Measurements from ENCODE around the gene LAG3. TPM values are rescaled to one million over a fixed set of nuclear protein-coding genes. Genes with fewer than 3 reads are reported as not detected.

Gene LAG3
- total RNA-seq, 4 donors from 2014 or later = 0.68 to 1.4 TPM; not detected in 2

DNA sequence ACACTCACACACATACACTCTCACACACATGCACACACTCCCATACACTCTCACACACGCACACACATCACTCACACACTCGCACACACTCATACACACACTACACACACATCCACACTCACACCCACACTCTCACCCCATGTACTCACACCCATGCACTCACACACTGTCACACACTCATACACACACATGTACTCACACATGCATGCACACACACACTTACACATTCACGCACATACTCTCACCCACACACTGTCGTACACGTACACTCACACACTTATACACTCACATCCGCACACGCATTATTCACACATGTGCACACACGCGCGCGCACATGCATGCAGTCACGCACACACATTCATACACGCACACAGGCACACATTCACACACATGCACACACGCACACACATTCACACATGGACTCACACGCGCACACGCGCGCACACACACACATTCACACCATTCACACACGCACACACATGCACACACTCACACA, 45.4 kb downstream of the LAG3 start:
- Histone ChIP-seq H3K4me1 (peaks cover 5 to 15% (median 11%) of the 10 kb centered on the region in 4 donors), H3K9me3 (no peaks in the 10 kb centered on the region), H3K27me3 (peaks cover 11% of the 10 kb centered on the region), H3K4me3 (no peak overlapping the region), H3K27ac (no peak overlapping the region), H3K36me3 (no peaks in the 10 kb centered on the region)
- 88% methylated on average over 18 to 20 of the region's 20 CpGs for WGBS, 2 donors (ENCODE audit: low coverage in 1 of 2)
- TF ChIP-seq EP300 (IDR thresholded peaks at IDR 0.05; ENCODE audit: low read depth) = no peak
- TF ChIP-seq POLR2AphosphoS5 (IDR thresholded peaks at IDR 0.05) = no peak
- TF ChIP-seq POLR2A (IDR thresholded peaks at IDR 0.05) = no peak
- TF ChIP-seq, protein P1, sequence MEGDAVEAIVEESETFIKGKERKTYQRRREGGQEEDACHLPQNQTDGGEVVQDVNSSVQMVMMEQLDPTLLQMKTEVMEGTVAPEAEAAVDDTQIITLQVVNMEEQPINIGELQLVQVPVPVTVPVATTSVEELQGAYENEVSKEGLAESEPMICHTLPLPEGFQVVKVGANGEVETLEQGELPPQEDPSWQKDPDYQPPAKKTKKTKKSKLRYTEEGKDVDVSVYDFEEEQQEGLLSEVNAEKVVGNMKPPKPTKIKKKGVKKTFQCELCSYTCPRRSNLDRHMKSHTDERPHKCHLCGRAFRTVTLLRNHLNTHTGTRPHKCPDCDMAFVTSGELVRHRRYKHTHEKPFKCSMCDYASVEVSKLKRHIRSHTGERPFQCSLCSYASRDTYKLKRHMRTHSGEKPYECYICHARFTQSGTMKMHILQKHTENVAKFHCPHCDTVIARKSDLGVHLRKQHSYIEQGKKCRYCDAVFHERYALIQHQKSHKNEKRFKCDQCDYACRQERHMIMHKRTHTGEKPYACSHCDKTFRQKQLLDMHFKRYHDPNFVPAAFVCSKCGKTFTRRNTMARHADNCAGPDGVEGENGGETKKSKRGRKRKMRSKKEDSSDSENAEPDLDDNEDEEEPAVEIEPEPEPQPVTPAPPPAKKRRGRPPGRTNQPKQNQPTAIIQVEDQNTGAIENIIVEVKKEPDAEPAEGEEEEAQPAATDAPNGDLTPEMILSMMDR (IDR thresholded peaks at IDR 0.05) = no peak
- DNase-seq = no peak
- in situ Hi-C loops (cut with MboI; ENCODE audit: low pct_ligation_motif_present in 1 of 4, low pct_unique_long_range_greater_than_20kb in 1 of 4, low sequenced_read_pairs in 3 of 4) = no loop called here
- intact Hi-C loops (cut with DNase I; ENCODE audit: low total_unique reads) = no loop called here

DNA sequence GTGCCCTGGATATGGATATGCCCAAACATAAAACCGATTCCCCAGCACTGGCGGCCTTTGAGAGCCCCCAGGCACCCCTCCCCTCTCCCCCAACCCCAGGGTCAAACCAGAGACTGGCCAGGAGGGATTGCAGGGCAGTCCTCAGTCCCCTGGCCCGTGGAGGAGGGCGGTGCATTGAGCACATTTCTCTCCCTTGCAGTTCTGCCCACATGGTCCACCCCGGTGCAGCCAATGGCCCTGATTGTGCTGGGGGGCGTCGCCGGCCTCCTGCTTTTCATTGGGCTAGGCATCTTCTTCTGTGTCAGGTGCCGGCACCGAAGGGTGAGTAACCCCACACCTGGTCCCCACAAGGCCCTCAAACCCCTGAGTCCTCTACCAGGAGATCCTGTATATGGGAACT, 45.9 kb downstream of the LAG3 start:
- H3K27me3 ChIP-seq = peaks cover 13% of the 10 kb centered on the region
- 79 to 82% methylated on average over 4 to 10 of the region's 10 CpGs for WGBS, 2 donors (ENCODE audit: low coverage in 1 of 2)
- in situ Hi-C loops (cut with MboI; ENCODE audit: low pct_ligation_motif_present in 1 of 4, low pct_unique_long_range_greater_than_20kb in 1 of 4, low sequenced_read_pairs in 3 of 4) (no loop called here), intact Hi-C loops (cut with DNase I; ENCODE audit: low total_unique reads) (no loop called here)
- H3K4me3 ChIP-seq = no peak overlapping the region
- peaks cover 5 to 15% (median 11%) of the 10 kb centered on the region in 4 donors for H3K4me1 ChIP-seq
- H3K36me3 ChIP-seq = no peaks in the 10 kb centered on the region
- DNase-seq = no peak
- TF ChIP-seq POLR2AphosphoS5 (IDR thresholded peaks at IDR 0.05) (no peak), EP300 (IDR thresholded peaks at IDR 0.05; ENCODE audit: low read depth) (no peak), POLR2A (IDR thresholded peaks at IDR 0.05) (no peak)
- TF ChIP-seq, protein P1 (IDR thresholded peaks at IDR 0.05) = no peak
- no peak overlapping the region for H3K27ac ChIP-seq
- no peaks in the 10 kb centered on the region for H3K9me3 ChIP-seq

DNA sequence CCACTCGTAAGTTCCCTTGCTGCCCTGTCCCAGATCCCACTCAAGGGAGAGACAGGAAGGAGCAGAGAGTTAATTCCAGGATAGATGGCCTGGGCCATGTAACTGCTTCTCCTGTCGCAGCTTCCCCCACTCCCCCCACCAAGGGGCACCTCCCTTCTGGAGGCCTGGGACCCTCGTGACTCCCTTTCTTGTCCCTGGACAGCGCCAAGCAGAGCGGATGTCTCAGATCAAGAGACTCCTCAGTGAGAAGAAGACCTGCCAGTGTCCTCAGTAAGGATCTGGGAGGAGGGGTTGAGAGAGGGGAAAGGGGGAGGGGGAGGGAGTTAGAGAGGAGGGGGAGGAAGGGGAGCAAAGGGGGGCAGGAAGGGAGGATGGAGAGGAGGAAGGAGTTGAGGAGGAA, 46.3 kb downstream of the LAG3 start:
- TF ChIP-seq POLR2AphosphoS5 (IDR thresholded peaks at IDR 0.05) (no peak), POLR2A (IDR thresholded peaks at IDR 0.05) (no peak), EP300 (IDR thresholded peaks at IDR 0.05; ENCODE audit: low read depth) (no peak)
- TF ChIP-seq, protein P1 (IDR thresholded peaks at IDR 0.05) = no peak
- H3K36me3 ChIP-seq = no peaks in the 10 kb centered on the region
- H3K4me1 ChIP-seq = peaks cover 5 to 15% (median 11%) of the 10 kb centered on the region in 4 donors
- in situ Hi-C loops (cut with MboI; ENCODE audit: low pct_ligation_motif_present in 1 of 4, low pct_unique_long_range_greater_than_20kb in 1 of 4, low sequenced_read_pairs in 3 of 4) (no loop called here), intact Hi-C loops (cut with DNase I; ENCODE audit: low total_unique reads) (no loop called here)
- 84 to 100% methylated on average over 1 to 5 of the region's 5 CpGs for WGBS, 2 donors (ENCODE audit: low coverage in 1 of 2)
- H3K27ac ChIP-seq = no peak overlapping the region
- H3K27me3 ChIP-seq = peaks cover 16% of the 10 kb centered on the region
- H3K9me3 ChIP-seq = no peaks in the 10 kb centered on the region
- no peak for DNase-seq
- H3K4me3 ChIP-seq = no peak overlapping the region

DNA sequence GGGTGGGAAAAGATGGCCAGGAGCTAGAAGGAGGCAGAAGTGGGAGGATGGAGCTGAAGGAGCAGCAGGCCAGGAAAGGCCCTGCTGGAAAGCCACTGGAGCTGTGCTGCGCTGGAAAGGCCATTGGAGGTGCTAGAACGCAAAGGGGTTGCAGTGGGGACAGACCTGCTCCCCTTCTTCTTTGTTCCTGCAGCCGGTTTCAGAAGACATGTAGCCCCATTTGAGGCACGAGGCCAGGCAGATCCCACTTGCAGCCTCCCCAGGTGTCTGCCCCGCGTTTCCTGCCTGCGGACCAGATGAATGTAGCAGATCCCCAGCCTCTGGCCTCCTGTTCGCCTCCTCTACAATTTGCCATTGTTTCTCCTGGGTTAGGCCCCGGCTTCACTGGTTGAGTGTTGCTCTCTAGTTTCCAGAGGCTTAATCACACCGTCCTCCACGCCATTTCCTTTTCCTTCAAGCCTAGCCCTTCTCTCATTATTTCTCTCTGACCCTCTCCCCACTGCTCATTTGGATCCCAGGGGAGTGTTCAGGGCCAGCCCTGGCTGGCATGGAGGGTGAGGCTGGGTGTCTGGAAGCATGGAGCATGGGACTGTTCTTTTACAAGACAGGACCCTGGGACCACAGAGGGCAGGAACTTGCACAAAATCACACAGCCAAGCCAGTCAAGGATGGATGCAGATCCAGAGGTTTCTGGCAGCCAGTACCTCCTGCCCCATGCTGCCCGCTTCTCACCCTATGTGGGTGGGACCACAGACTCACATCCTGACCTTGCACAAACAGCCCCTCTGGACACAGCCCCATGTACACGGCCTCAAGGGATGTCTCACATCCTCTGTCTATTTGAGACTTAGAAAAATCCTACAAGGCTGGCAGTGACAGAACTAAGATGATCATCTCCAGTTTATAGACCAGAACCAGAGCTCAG, 47.0 kb downstream of the LAG3 start:
- no peak for DNase-seq
- H3K4me1 ChIP-seq = peaks cover 5 to 15% (median 11%) of the 10 kb centered on the region in 4 donors
- TF ChIP-seq, protein P1 (IDR thresholded peaks at IDR 0.05) = no peak
- TF ChIP-seq POLR2A (IDR thresholded peaks at IDR 0.05) (no peak), EP300 (IDR thresholded peaks at IDR 0.05; ENCODE audit: low read depth) (no peak)
- intact Hi-C loops (cut with DNase I; ENCODE audit: low total_unique reads) = no loop called here
- no peak overlapping the region for H3K27ac ChIP-seq
- no peaks in the 10 kb centered on the region for H3K9me3 ChIP-seq
- 81 to 100% methylated on average over 4 to 13 of the region's 13 CpGs for WGBS, 2 donors (ENCODE audit: low coverage in 1 of 2)
- in situ Hi-C loops (cut with MboI; ENCODE audit: low pct_ligation_motif_present in 1 of 4, low pct_unique_long_range_greater_than_20kb in 1 of 4, low sequenced_read_pairs in 3 of 4) = loop anchor here in 1 of 4 donors (10.0 kb wide), 1 partner anchor 75 kb away; no protein-coding TSS in a partner anchor
- H3K36me3 ChIP-seq = no peaks in the 10 kb centered on the region
- peaks cover 23% of the 10 kb centered on the region for H3K27me3 ChIP-seq
- no peak overlapping the region for H3K4me3 ChIP-seq
